ENCODE data around the gene VSX2. TPM values are rescaled to one million over a fixed set of nuclear protein-coding genes. Genes with fewer than 3 reads are reported as not detected.

VSX2 gene
- total RNA-seq, 1 experiment from 2014 or later: not detected

DNA sequence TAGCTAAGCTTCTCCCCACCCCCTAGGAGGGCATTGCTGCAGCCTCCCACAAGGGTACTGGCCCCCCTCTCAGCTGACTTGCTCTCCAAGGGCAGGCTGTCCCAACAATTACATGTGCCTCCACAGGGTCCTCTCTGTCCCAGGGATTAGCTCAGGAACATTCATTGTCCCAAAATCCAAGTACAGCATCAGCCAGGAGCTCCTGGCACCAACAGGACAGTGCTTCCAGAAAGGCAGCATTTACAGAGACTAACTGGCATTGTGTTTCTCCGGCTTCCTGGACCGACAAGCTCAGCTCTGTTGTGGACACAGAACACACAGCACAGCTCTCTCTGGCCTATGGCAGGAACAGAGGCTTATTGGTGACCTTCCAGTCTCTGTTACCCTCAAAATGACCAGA lies 41.8 kb downstream of the VSX2 start:
- H3K23ac ChIP-seq (ENCODE audit: insufficient read length, low read depth, low read length): no peak overlapping the region
- no peaks in the 10 kb centered on the region for H3K27me3 ChIP-seq (ENCODE audit: insufficient read depth, low read length)
- Mint-ChIP-seq H3K36me3 (ENCODE audit: insufficient read depth in 1 of 3, low read depth in 3 of 3) (peaks cover 13 to 35% (median 29%) of the 10 kb centered on the region in 3 experiments), H3K27ac (peak overlapping the region in 2 of 3 experiments; percentile 17 to 48; a peak in 2 of 7 replicates), H3K4me3 (no peak overlapping the region), H3K4me1 (no peaks in the 10 kb centered on the region), H3K9me3 (peaks cover 1 to 7% of the 10 kb centered on the region in 2 experiments; a peak in 1 of 5 replicates), H3K27me3 (ENCODE audit: low read depth) (no peaks in the 10 kb centered on the region)
- TF ChIP-seq CTCF (conservative IDR thresholded peaks at IDR 0.05): no peak
- no peak overlapping the region for H2AK5ac ChIP-seq (ENCODE audit: insufficient read length, low read length)
- no peaks in the 10 kb centered on the region for H4K20me1 ChIP-seq (ENCODE audit: control insufficient read depth, insufficient read depth, insufficient read length)
- no peak overlapping the region for H4K8ac ChIP-seq (replicated peaks; ENCODE audit: insufficient read length, low read depth, low read length)
- no peaks in the 10 kb centered on the region for H3K79me2 ChIP-seq (ENCODE audit: insufficient read depth, low read length)
- no peaks in the 10 kb centered on the region for H3K79me1 ChIP-seq (ENCODE audit: insufficient read depth, low read depth, low read length, poor library complexity, severe bottlenecking)
- H3K23me2 ChIP-seq (ENCODE audit: insufficient read length, low read depth, low read length, poor library complexity, severe bottlenecking): no peaks in the 10 kb centered on the region
- no peak overlapping the region for H2BK120ac ChIP-seq (ENCODE audit: low read depth, low read length, poor library complexity, severe bottlenecking)
- H3K27ac ChIP-seq (ENCODE audit: insufficient read length, low read depth, low read length): no peak overlapping the region
- H3K9ac ChIP-seq (ENCODE audit: extremely low read depth, insufficient read length, low read length): no peak overlapping the region
- no peak overlapping the region for H3K4me2 ChIP-seq (ENCODE audit: insufficient read depth, insufficient read length, low read length)
- H3K14ac ChIP-seq (ENCODE audit: insufficient read depth, low read length): no peak overlapping the region
- no peaks in the 10 kb centered on the region for H3K9me3 ChIP-seq (ENCODE audit: control insufficient read depth, low read depth, low read length)
- no peak overlapping the region for H3K18ac ChIP-seq (ENCODE audit: insufficient read length, low read depth, low read length)
- H2BK12ac ChIP-seq (ENCODE audit: insufficient read length, low read depth, low read length): no peak overlapping the region
- no peak overlapping the region for H2BK5ac ChIP-seq (ENCODE audit: insufficient read length, low read length)
- no peaks in the 10 kb centered on the region for H3K4me1 ChIP-seq (ENCODE audit: insufficient read depth, low read length)
- no peak overlapping the region for H3K4ac ChIP-seq (ENCODE audit: low read depth, low read length)
- no peak overlapping the region for H2BK15ac ChIP-seq (ENCODE audit: low read depth, low read length)
- no peak overlapping the region for H2AFZ ChIP-seq (ENCODE audit: low read length)
- DNase-seq: no peak
- no CpG with 5 or more reads among the region's 2 CpGs for WGBS (ENCODE audit: extremely low coverage, insufficient read length, low lambda C conversion rate)
- no peak overlapping the region for H3T11ph ChIP-seq (ENCODE audit: low read length)
- no peak overlapping the region for H4K5ac ChIP-seq (ENCODE audit: insufficient read length, low read depth, low read length)
- H3K56ac ChIP-seq (ENCODE audit: insufficient read length, low read depth, low read length): no peak overlapping the region
- H2BK20ac ChIP-seq (ENCODE audit: low read depth, low read length, poor library complexity, severe bottlenecking): no peak overlapping the region
- no peak overlapping the region for H4K91ac ChIP-seq (ENCODE audit: insufficient read length, low read depth, low read length)

Data from H9 (cell line).